ENCODE results near the gene LRR1.

DNA sequence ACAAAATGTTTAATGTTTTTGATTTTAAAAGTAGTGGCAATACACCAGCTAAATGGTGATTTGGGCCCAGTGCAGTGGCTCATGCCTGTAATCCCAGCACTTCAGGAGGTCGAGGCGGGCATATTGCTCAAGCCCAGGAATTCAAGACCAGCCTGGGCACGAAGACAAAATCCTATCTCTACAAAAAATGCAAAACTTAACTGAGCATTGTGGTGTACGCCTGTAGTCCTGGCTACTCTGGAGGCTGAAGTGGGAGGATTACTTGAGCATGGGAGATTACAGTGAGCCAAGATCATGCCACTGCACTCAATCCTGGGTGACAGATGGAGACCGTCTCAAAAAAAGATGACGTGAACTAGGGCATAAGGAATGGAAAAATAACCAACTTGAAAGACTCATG, 17.0 kb downstream of the LRR1 start:
- TF ChIP-seq, protein P1, sequence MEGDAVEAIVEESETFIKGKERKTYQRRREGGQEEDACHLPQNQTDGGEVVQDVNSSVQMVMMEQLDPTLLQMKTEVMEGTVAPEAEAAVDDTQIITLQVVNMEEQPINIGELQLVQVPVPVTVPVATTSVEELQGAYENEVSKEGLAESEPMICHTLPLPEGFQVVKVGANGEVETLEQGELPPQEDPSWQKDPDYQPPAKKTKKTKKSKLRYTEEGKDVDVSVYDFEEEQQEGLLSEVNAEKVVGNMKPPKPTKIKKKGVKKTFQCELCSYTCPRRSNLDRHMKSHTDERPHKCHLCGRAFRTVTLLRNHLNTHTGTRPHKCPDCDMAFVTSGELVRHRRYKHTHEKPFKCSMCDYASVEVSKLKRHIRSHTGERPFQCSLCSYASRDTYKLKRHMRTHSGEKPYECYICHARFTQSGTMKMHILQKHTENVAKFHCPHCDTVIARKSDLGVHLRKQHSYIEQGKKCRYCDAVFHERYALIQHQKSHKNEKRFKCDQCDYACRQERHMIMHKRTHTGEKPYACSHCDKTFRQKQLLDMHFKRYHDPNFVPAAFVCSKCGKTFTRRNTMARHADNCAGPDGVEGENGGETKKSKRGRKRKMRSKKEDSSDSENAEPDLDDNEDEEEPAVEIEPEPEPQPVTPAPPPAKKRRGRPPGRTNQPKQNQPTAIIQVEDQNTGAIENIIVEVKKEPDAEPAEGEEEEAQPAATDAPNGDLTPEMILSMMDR (IDR thresholded peaks at IDR 0.05): no peak
- TF ChIP-seq POLR2A (IDR thresholded peaks at IDR 0.05): no peak

All from heart left ventricle (tissue), 13 donors.